LNCaP clone FGC (cell line): ENCODE data around the gene SLC6A19.
A peak's percentile ranks its signal among the peaks of the same experiment; 100 is the strongest.

Source experiments
- DNase-seq: peaks from one replicate; pipeline ENCODE4 v3.0.0-alpha.2; 2011; ENCODE audit warnings: low read depth
- H3K4me3 ChIP-seq: 2 replicates; pipeline ENCODE4 v1.5.1; 2011; ENCODE audit warnings: mild to moderate bottlenecking, low read depth, low read length, control low read depth
- CTCF ChIP-seq: IDR thresholded peaks from 2 replicates; pipeline ENCODE4 v1.5.1; 2012; ENCODE audit warnings: mild to moderate bottlenecking; ENCODE audit not compliant: control insufficient read depth, insufficient read depth; ENCODE audit errors: extremely low read depth

The SLC6A19 gene

DNA sequence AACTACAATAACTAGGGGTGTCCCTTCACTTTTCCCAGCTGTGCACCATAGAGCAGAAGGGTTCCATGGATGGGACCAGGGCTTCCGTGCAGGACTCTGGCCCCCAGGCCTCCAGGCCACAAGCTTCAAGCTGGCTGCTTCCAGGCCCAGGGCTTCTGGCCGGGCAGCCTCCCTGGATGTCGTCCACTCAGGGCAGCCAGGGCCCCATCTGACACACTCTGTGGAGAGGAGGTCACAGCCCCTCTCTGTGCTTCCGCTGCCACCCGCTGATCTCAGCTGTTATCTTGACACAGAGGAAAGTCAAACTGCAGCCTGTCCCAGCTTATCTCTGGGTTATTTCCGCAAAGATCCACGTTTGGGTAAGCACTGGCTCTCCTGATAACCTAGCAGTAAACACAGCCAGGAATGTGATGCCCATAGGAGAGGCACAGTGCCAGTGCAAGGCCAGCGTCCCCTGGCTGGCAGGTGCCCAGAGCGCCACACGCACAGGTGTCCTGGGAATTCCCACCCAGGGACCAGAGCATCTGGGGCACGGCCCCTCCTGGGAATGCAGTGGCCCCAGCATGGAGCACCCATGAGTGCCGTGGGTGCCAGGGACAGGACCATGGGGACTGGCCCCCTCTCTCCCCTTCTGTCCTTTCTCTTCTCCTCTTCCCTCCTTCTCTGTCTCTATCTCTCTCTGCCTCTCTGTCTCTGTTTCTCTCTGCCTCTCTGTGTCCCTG, 15.6 kb upstream of the SLC6A19 start:
- H3K4me3 ChIP-seq = no peak overlapping the region

DNA sequence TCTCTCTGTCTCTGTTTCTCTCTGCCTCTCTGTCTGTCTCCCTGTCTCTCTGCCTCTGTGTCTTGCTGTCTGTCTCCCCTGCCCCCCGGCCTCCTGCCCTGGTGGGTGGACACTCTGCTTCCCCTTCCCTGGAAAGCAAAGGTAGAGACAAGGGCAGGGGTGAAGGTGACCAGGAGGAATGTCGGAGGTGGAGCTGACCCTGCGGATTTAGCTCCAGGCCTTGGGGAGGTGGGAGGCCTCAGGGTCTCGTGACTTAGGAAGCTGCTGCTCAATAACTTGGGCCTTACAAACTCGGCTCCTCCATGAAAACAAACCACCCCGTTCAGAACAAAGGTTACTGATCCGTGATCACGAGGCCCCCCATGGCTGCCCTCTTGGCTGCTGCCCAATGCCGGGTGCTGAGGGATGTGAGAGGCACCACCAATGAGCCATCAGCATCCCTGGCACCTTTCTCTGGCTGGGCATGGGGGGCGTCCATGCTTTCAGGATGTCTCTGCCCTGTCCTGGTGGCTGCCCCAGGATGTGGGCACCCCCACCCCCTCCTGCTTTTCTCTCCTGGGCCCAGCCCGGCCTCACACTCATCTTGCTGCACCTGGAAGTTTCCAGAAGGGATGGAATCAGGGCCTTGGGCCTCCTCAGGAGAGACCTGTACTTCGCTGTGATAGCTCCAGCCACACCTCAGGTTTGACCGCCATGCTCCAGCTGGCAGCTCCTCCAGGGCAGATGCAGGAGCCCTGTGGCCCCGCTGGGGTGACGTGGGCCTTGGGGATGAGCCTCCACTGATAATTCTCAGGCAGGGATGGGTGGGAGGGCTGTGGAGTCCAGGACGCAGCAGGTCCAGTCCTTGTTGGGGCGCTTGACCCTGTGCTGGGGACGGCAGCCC, 14.8 kb upstream of the SLC6A19 start:
- no peak overlapping the region for H3K4me3 ChIP-seq
- TF ChIP-seq CTCF = no peak
- DNase-seq = no peak

More for the DNA sequence above, 15.6 kb upstream of the SLC6A19 start:
- no peak for TF ChIP-seq CTCF
- DNase-seq = no peak

DNA sequence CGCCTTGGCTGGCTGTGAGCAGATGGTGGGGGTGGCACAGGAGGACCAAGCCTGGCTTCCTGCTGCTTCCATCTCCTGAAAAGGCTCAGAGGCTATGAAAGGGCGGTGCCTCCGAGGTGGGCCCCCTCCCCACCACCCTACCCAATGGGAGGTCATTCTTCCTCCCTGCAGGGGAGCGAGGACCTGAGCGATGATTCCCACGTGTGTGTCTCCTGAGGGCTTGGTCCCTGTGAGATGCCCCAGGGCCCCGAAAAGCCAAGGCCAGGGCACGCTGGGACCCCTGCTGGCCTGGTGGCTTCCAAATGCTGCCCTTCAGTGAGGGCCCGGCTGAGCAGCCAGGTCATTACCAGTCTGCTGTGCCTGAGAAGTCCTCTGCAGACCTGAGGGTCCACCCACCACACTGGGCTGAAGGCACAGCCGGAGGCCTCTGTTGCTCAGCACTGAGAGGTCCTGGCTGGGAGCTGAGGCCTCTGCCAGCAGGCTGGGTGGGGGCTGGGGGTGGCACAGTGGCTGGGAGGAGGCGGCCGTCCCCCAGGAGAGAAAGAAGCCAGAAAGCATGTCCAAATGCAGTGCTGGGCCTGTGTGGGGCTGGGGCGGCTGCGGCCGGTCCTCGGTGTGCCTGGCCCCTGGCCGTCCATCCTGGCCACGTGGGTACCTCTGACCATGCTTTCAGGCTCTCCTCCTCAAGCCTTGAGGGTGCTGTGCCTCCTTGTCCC, 14.0 kb upstream of the SLC6A19 start:
- no peak for DNase-seq
- no peak overlapping the region for H3K4me3 ChIP-seq
- no peak for TF ChIP-seq CTCF

DNA sequence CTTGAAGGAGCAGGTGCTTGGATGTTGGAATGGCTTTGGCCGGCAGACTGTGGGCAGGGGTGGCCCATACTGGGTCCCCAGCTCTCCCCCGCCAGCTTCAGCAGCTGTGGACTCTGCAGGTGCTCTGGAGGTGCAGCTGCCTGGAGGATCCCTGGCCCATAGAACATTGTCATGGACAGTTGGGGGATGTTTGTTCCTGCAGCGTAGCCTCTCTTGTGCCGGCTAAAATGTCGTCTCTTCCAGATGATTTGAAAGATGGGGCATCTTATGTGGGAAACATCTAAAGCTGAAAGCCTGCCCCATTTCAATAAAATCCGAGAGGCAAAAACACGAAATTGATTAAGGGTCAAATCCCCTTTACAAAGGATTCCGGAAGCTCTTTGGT, 13.5 kb upstream of the SLC6A19 start:
- no peak for TF ChIP-seq CTCF
- DNase-seq = no peak
- H3K4me3 ChIP-seq = no peak overlapping the region

DNA sequence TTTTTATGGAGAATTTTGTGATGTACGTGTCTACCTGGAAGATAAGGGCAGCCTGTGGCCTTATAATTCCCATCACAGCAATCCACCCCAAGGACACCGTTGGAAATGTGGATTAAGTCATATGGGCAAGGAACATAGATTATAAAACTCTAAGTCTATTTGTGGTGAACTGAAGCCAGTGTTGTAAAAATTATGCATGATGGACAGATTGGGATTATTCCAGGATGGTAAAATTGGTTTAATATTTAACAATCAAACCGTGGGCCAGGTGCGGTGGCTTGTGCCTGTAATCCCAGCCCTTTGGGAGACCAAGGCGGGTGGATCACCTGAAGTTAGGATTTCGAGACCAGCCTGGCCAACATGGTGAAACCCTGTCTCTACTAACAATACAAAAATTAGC, 12.9 kb upstream of the SLC6A19 start:
- peak; percentile 40 for DNase-seq
- no peak for TF ChIP-seq CTCF

DNA sequence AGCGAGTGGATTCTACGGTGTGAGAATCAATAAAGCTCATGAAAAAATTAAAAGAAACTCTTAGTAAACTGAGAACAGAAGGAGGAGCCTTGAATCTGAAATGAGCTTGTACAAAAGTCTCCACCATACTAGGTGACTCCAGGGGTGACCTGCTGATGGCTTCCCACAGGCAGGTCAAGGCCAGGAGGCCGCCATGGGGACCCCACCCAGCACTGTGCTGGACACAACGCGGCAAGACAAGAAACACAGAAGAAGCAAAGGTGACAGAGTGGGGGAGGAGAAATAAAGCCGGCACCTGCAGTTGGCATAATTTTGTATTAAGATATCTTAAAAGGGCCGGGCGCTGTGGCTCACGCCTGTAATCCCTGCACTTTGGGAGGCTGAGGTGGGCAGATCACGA, 12.1 kb upstream of the SLC6A19 start:
- TF ChIP-seq CTCF = no peak
- H3K4me3 ChIP-seq = no peak overlapping the region
- no peak for DNase-seq

More for the DNA sequence above, 12.9 kb upstream of the SLC6A19 start:
- no peak overlapping the region for H3K4me3 ChIP-seq
